Neural cell (in vitro differentiated cells): ENCODE data around the gene ARL10.

ENCODE experiments used
- CTCF ChIP-seq: fragments of 450-650 bp; IDR thresholded peaks from 2 replicates; pipeline ENCODE4 v1.5.1; 2014; ENCODE audit warnings: antibody characterized with exemption, mild to moderate bottlenecking, moderate library complexity; ENCODE audit not compliant: poor library complexity, severe bottlenecking
- EP300 ChIP-seq: fragments of 450-650 bp; conservative IDR thresholded peaks from 2 replicates; pipeline ENCODE4 v1.6.1; 2014; ENCODE audit warnings: antibody characterized with exemption, mild to moderate bottlenecking, moderate library complexity; ENCODE audit not compliant: poor library complexity, severe bottlenecking
- EZH2 ChIP-seq: fragments of 200-600, 300-800 bp; shearing (Covaris generic), sonication (generic); IDR thresholded peaks from 2 replicates; pipeline ENCODE4 v1.6.1; 2014; ENCODE audit warnings: antibody characterized with exemption, low read length, borderline replicate concordance, mild to moderate bottlenecking; ENCODE audit not compliant: insufficient read depth, poor library complexity, severe bottlenecking
- MXI1 ChIP-seq: fragments of 450-650 bp; conservative IDR thresholded peaks from 2 replicates; pipeline ENCODE4 v1.6.1; 2014; ENCODE audit warnings: antibody characterized with exemption, mild to moderate bottlenecking; ENCODE audit not compliant: poor library complexity, severe bottlenecking
- POLR2AphosphoS5 ChIP-seq: IDR thresholded peaks from 2 replicates; pipeline ENCODE4 v1.6.1; 2012
- RAD21 ChIP-seq: fragments of 450-650 bp; conservative IDR thresholded peaks from 2 replicates; pipeline ENCODE4 v1.6.1; 2014; ENCODE audit warnings: antibody characterized with exemption, mild to moderate bottlenecking, moderate library complexity
- REST ChIP-seq: IDR thresholded peaks from 2 replicates; pipeline ENCODE4 v1.6.1; 2012; ENCODE audit warnings: borderline replicate concordance
- SMC3 ChIP-seq: fragments of 450-650 bp; conservative IDR thresholded peaks from 2 replicates; pipeline ENCODE4 v1.6.1; 2014; ENCODE audit warnings: antibody characterized with exemption, mild to moderate bottlenecking, moderate library complexity; ENCODE audit not compliant: poor library complexity
- TAF1 ChIP-seq: IDR thresholded peaks from 2 replicates; pipeline ENCODE4 v1.6.1; 2012; ENCODE audit warnings: low read depth

GRCh38 chr5:176360894-176361436, 4.3 kb upstream of the ARL10 start:
- TF ChIP-seq EP300 (no peak), CTCF (no peak), MXI1 (no peak), TAF1 (no peak), EZH2 (no peak), RAD21 (no peak), SMC3 (no peak), POLR2AphosphoS5 (no peak), REST (no peak)
